H1 (cell line): ENCODE measurements around the gene AGO3. TPM values are rescaled to one million over a fixed set of nuclear protein-coding genes. Genes with fewer than 3 reads are reported as not detected.

Experiments used
- ASH2L ChIP-seq: fragments of 200-600, 300-600 bp; sonication (generic); IDR thresholded peaks from one replicate; pipeline ENCODE4 v1.7.1; 2017; ENCODE audit warnings: low read length
- BCL11A ChIP-seq, 2 experiments: IDR thresholded peaks; one replicate each; pipeline ENCODE4 v1.6.1; 2011; ENCODE audit warnings: low read depth in 2 of 2, low read length in 2 of 2, mild to moderate bottlenecking in 2 of 2
- CBX5 ChIP-seq: fragments of 300-800, 300-1000 bp; sonication (generic); IDR thresholded peaks from 2 replicates; pipeline ENCODE4 v1.7.1; 2016; ENCODE audit warnings: antibody characterized with exemption, low read length, low read depth
- CBX8 ChIP-seq: fragments of 300-800, 300-1000 bp; sonication (generic); IDR thresholded peaks from 2 replicates; pipeline ENCODE4 v1.7.1; 2016; ENCODE audit warnings: low read depth, low read length, borderline replicate concordance
- HDAC6 ChIP-seq: IDR thresholded peaks from one replicate; pipeline ENCODE4 v1.7.1; 2012; ENCODE audit warnings: low read depth, mild to moderate bottlenecking, inconsistent platforms, low read length, moderate library complexity
- KDM5A ChIP-seq: fragments of 200-600 bp; IDR thresholded peaks from 2 replicates; pipeline ENCODE4 v1.7.1; 2012; ENCODE audit warnings: mild to moderate bottlenecking, low read length, inconsistent platforms, mixed read lengths
- SAP30 ChIP-seq: fragments of 300-600 bp; sonication (generic); IDR thresholded peaks from 2 replicates; pipeline ENCODE4 v1.7.1; 2012; ENCODE audit warnings: low read length, moderate library complexity, mild to moderate bottlenecking, inconsistent platforms; ENCODE audit not compliant: insufficient read depth, insufficient replicate concordance
- SP1 ChIP-seq: IDR thresholded peaks from 2 replicates; pipeline ENCODE4 v1.6.1; 2011; ENCODE audit warnings: low read depth, low read length
- TAF7 ChIP-seq: optimal IDR thresholded peaks from 2 replicates; pipeline ENCODE3; 2011; ENCODE audit warnings: low read depth, mild to moderate bottlenecking, inconsistent platforms, low read length, moderate library complexity, borderline replicate concordance
- TBP ChIP-seq: IDR thresholded peaks from 2 replicates; pipeline ENCODE4 v1.6.1; 2011; ENCODE audit warnings: low read depth, low read length, improper control_type of control experiment
- polyA plus RNA-seq, 7 experiments: library from polyadenylated mRNA; depleted of rRNA in 3 of 7; stranded (reverse) in 5 of 7; unstranded in 2 of 7; fragments of >200 nt in 5 of 7; fragments of 200-250 nt in 2 of 7; gene quantifications; 1 replicate in 5 of 7; 2 replicates in 1 of 7; 4 replicates in 1 of 7; pipeline versions ENCODE4 v1.2.1 to v1.2.3, GENCODE V29; 2011 to 2013; ENCODE audit warnings: missing spikeins in 2 of 7, mixed read lengths in 2 of 7
- total RNA-seq: library from RNA; stranded (reverse); fragmentation: NEBNext Ultra II Directional; extraction: Animal tissue kit (Norgen Biotek cat#: 25700); gene quantifications from 2 replicates; pipeline ENCODE4 v1.2.1, GENCODE V29; 2021
- TF ChIP-seq, protein P1 (sequence below): fragments of 300-600 bp; sonication (generic); IDR thresholded peaks from 2 replicates; pipeline ENCODE4 v1.7.1; 2012; ENCODE audit warnings: low read length, moderate library complexity, mild to moderate bottlenecking, inconsistent platforms; ENCODE audit not compliant: insufficient replicate concordance

AGO3 gene
- total and polyA plus RNA-seq, 2 of the 8 experiments (the other 6 are each of a cell fraction or from before 2014, with no cell fraction given) = 10.7 to 26.4 TPM

DNA sequence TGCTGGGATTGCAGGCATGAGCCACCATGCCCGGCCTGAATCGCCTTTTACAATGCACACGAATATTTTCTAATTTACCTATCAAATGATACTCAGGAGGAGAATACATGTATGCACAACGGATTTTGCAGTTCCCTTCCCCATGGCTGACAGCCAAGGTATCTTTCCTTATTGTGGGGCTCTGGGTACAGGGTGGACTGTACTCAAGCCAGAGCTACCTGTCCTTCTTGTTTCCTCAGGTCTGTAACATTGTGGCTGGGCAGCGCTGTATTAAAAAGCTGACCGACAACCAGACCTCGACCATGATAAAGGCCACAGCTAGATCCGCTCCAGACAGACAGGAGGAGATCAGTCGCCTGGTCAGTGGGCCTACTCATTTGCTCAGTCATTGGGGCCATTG, 29.7 kb upstream of the AGO3 start (continued):
- TF ChIP-seq, protein P1, sequence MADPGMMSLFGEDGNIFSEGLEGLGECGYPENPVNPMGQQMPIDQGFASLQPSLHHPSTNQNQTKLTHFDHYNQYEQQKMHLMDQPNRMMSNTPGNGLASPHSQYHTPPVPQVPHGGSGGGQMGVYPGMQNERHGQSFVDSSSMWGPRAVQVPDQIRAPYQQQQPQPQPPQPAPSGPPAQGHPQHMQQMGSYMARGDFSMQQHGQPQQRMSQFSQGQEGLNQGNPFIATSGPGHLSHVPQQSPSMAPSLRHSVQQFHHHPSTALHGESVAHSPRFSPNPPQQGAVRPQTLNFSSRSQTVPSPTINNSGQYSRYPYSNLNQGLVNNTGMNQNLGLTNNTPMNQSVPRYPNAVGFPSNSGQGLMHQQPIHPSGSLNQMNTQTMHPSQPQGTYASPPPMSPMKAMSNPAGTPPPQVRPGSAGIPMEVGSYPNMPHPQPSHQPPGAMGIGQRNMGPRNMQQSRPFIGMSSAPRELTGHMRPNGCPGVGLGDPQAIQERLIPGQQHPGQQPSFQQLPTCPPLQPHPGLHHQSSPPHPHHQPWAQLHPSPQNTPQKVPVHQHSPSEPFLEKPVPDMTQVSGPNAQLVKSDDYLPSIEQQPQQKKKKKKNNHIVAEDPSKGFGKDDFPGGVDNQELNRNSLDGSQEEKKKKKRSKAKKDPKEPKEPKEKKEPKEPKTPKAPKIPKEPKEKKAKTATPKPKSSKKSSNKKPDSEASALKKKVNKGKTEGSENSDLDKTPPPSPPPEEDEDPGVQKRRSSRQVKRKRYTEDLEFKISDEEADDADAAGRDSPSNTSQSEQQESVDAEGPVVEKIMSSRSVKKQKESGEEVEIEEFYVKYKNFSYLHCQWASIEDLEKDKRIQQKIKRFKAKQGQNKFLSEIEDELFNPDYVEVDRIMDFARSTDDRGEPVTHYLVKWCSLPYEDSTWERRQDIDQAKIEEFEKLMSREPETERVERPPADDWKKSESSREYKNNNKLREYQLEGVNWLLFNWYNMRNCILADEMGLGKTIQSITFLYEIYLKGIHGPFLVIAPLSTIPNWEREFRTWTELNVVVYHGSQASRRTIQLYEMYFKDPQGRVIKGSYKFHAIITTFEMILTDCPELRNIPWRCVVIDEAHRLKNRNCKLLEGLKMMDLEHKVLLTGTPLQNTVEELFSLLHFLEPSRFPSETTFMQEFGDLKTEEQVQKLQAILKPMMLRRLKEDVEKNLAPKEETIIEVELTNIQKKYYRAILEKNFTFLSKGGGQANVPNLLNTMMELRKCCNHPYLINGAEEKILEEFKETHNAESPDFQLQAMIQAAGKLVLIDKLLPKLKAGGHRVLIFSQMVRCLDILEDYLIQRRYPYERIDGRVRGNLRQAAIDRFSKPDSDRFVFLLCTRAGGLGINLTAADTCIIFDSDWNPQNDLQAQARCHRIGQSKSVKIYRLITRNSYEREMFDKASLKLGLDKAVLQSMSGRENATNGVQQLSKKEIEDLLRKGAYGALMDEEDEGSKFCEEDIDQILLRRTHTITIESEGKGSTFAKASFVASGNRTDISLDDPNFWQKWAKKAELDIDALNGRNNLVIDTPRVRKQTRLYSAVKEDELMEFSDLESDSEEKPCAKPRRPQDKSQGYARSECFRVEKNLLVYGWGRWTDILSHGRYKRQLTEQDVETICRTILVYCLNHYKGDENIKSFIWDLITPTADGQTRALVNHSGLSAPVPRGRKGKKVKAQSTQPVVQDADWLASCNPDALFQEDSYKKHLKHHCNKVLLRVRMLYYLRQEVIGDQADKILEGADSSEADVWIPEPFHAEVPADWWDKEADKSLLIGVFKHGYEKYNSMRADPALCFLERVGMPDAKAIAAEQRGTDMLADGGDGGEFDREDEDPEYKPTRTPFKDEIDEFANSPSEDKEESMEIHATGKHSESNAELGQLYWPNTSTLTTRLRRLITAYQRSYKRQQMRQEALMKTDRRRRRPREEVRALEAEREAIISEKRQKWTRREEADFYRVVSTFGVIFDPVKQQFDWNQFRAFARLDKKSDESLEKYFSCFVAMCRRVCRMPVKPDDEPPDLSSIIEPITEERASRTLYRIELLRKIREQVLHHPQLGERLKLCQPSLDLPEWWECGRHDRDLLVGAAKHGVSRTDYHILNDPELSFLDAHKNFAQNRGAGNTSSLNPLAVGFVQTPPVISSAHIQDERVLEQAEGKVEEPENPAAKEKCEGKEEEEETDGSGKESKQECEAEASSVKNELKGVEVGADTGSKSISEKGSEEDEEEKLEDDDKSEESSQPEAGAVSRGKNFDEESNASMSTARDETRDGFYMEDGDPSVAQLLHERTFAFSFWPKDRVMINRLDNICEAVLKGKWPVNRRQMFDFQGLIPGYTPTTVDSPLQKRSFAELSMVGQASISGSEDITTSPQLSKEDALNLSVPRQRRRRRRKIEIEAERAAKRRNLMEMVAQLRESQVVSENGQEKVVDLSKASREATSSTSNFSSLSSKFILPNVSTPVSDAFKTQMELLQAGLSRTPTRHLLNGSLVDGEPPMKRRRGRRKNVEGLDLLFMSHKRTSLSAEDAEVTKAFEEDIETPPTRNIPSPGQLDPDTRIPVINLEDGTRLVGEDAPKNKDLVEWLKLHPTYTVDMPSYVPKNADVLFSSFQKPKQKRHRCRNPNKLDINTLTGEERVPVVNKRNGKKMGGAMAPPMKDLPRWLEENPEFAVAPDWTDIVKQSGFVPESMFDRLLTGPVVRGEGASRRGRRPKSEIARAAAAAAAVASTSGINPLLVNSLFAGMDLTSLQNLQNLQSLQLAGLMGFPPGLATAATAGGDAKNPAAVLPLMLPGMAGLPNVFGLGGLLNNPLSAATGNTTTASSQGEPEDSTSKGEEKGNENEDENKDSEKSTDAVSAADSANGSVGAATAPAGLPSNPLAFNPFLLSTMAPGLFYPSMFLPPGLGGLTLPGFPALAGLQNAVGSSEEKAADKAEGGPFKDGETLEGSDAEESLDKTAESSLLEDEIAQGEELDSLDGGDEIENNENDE = no peak
- TF ChIP-seq TAF7 (no peak), CBX8 (no peak), HDAC6 (no peak), SP1 (no peak), KDM5A (no peak), BCL11A (IDR thresholded peaks at IDR 0.05; ENCODE audit: low read depth in 2 of 2, low read length in 2 of 2) (no peak), TBP (no peak), CBX5 (no peak), ASH2L (no peak), SAP30 (no peak)
